A549 (cell line): Measurements from ENCODE around the gene TCEANC2. TPM values are rescaled to one million over a fixed set of nuclear protein-coding genes. Genes with fewer than 3 reads are reported as not detected.

Source experiments
- ATAC-seq, 2 experiments: fragments of 200-7000 bp in 1 of 2; fragments of >200 bp in 1 of 2; cut with Nextera tagmentation in 1 of 2; cut with Tn5 transposase in 1 of 2; 3 replicates each; pipeline versions ENCODE4 v1.8.0 to v1.9.1; 2018 to 2020; ENCODE audit warnings: mild to moderate bottlenecking in 1 of 2, moderate library complexity in 1 of 2
- CTCF ChIA-PET: fragments of 300-600 bp; sonication (Branson Sonifier 250); formaldehyde crosslinking; extraction: SDS; loops from one replicate; lab custom pipeline; 2021; ENCODE audit warnings: antibody characterized with exemption, inconsistent platforms; lab: Yijun Ruan, JAX
- POLR2A ChIA-PET: fragments of 350-600 bp; formaldehyde crosslinking; extraction: SDS; loops from one replicate; lab custom pipeline; 2021; ENCODE audit warnings: antibody characterized with exemption, inconsistent platforms; lab: Yijun Ruan, JAX
- DNase-seq, 2 experiments: peaks; one replicate each; pipeline versions ENCODE4 v3.0.0 to v3.0.0-alpha.2; 2011 to 2016; ENCODE audit warnings: low read depth in 1 of 2, low spot score in 1 of 2
- FAIRE-seq: peaks from 2 replicates; lab custom pipeline; 2011; peaks lifted over from hg19 to GRCh38; lab: Jason Lieb, UNC
- H3K27ac ChIP-seq, 2 experiments: fragments of >200 bp; sonication (Bioruptor Twin); formaldehyde crosslinking; 3 replicates each; pipeline ENCODE4 v1.5.1; 2016 to 2017
- H3K4me1 ChIP-seq: fragments of >200 bp; sonication (Bioruptor Twin); formaldehyde crosslinking; 3 replicates; pipeline ENCODE4 v1.6.1; 2016
- H3K4me2 ChIP-seq: fragments of >200 bp; sonication (Bioruptor Twin); formaldehyde crosslinking; 3 replicates; pipeline ENCODE4 v1.6.1; 2016
- H3K4me3 ChIP-seq: fragments of >200 bp; sonication (Bioruptor Twin); formaldehyde crosslinking; 3 replicates; pipeline ENCODE4 v1.5.1; 2016
- H3K9me3 ChIP-seq: fragments of >200 bp; sonication (Bioruptor Twin); formaldehyde crosslinking; 3 replicates; pipeline ENCODE4 v1.6.1; 2016
- CBX8 ChIP-seq: fragments of 200-600 bp; sonication (generic); IDR thresholded peaks from 2 replicates; pipeline ENCODE4 v1.6.1; 2016
- CEBPB ChIP-seq, 2 experiments: fragments of >200 bp in 1 of 2; sonication (Bioruptor Twin) in 1 of 2; formaldehyde crosslinking in 1 of 2; IDR thresholded peaks; 2 replicates each; pipeline ENCODE4 v1.6.1; 2012 to 2016
- EHMT2 ChIP-seq: fragments of 200-600 bp; sonication (generic); IDR thresholded peaks from 2 replicates; pipeline ENCODE4 v1.6.1; 2016; ENCODE audit warnings: antibody characterized with exemption, low read depth, mild to moderate bottlenecking, moderate library complexity
- FOSB ChIP-seq: fragments of 250-450 bp; sonication (Bioruptor Pico); IDR thresholded peaks from 2 replicates; pipeline ENCODE4 v1.5.0; 2020; ENCODE audit warnings: mild to moderate bottlenecking, moderate library complexity
- FOXS1 ChIP-seq: fragments of 250-450 bp; sonication (Bioruptor Pico); IDR thresholded peaks from 2 replicates; pipeline ENCODE4 v1.5.0; 2020; ENCODE audit warnings: mild to moderate bottlenecking, moderate library complexity
- HDAC2 ChIP-seq: fragments of 200-600 bp; sonication (generic); IDR thresholded peaks from 2 replicates; pipeline ENCODE4 v1.6.1; 2016
- HOXB5 ChIP-seq: fragments of 250-450 bp; sonication (Bioruptor Pico); IDR thresholded peaks from 2 replicates; pipeline ENCODE4 v1.5.0; 2020; ENCODE audit warnings: mild to moderate bottlenecking, moderate library complexity
- KDM1A ChIP-seq: fragments of 200-600 bp; sonication (generic); IDR thresholded peaks from 2 replicates; pipeline ENCODE4 v1.6.1; 2016; ENCODE audit warnings: low read depth, mild to moderate bottlenecking
- NFE2L2 ChIP-seq: fragments of 150-350 bp; conservative IDR thresholded peaks from 2 replicates; pipeline ENCODE4 v1.6.1; 2014; ENCODE audit warnings: low read length
- NPAS2 ChIP-seq: fragments of 250-450 bp; sonication (Bioruptor Pico); IDR thresholded peaks from 2 replicates; pipeline ENCODE4 v1.8.0; 2022; ENCODE audit warnings: mild to moderate bottlenecking, moderate library complexity, borderline replicate concordance
- PHF8 ChIP-seq: fragments of 200-600 bp; sonication (generic); IDR thresholded peaks from 2 replicates; pipeline ENCODE4 v1.6.1; 2016; ENCODE audit warnings: low read depth, mild to moderate bottlenecking, antibody characterized with exemption, moderate library complexity, borderline replicate concordance
- POLR2AphosphoS2 ChIP-seq: conservative IDR thresholded peaks from 2 replicates; pipeline ENCODE4 v1.6.1; 2012; ENCODE audit warnings: low read length, improper control_type of control experiment, inconsistent platforms
- RCOR1 ChIP-seq: fragments of 150-350 bp; IDR thresholded peaks from 2 replicates; pipeline ENCODE4 v1.6.1; 2014; ENCODE audit warnings: antibody characterized with exemption, low read length, low read depth
- RNF2 ChIP-seq: fragments of 200-600 bp; sonication (generic); IDR thresholded peaks from 2 replicates; pipeline ENCODE4 v1.6.1; 2016; ENCODE audit warnings: low read depth, mild to moderate bottlenecking, antibody characterized with exemption, moderate library complexity, borderline replicate concordance
- TP53 ChIP-seq: fragments of 250-450 bp; sonication (Bioruptor Pico); IDR thresholded peaks from 2 replicates; pipeline ENCODE4 v1.5.0; 2021; ENCODE audit warnings: mild to moderate bottlenecking, moderate library complexity
- ZC3H11A ChIP-seq: fragments of 450-650 bp; IDR thresholded peaks from 2 replicates; pipeline ENCODE4 v1.6.1; 2014; ENCODE audit warnings: antibody characterized with exemption, mild to moderate bottlenecking
- ZFP36 ChIP-seq: fragments of 450-650 bp; IDR thresholded peaks from 2 replicates; pipeline ENCODE4 v1.6.1; 2014; ENCODE audit warnings: borderline replicate concordance; ENCODE audit not compliant: partially characterized antibody
- ZSCAN20 ChIP-seq: fragments of 250-450 bp; sonication (Bioruptor Pico); IDR thresholded peaks from 2 replicates; pipeline ENCODE4 v1.8.0; 2022; ENCODE audit warnings: mild to moderate bottlenecking, moderate library complexity
- WGBS: methylation state at CpG from one replicate; pipeline ENCODE4 v1.1.6; 2017; ENCODE audit errors: missing lambda C conversion rate; 5-methylcytosine and 5-hydroxymethylcytosine counted together
- polyA plus RNA-seq, 4 experiments: library from polyadenylated mRNA; depleted of rRNA in 3 of 4; stranded (reverse); fragments of >200 nt; fragmentation: RNase III in 1 of 4; extraction: RNeasy Plus Mini Kit Qiagen cat#74134 plus additional on column Dnase treatment in 1 of 4; gene quantifications; 2 replicates in 3 of 4; 3 replicates in 1 of 4; pipeline ENCODE4 v1.2.3, GENCODE V29; 2011 to 2017
- TF ChIP-seq, protein P1 (sequence below): IDR thresholded peaks from 2 replicates; pipeline ENCODE4 v1.6.1; 2012
- TF ChIP-seq, protein P2 (sequence below): fragments of >200 bp; sonication (Bioruptor Twin); formaldehyde crosslinking; IDR thresholded peaks from 2 replicates; pipeline ENCODE4 v1.6.1; 2016
- TF ChIP-seq, protein P3 (sequence below): fragments of 450-650 bp; IDR thresholded peaks from 2 replicates; pipeline ENCODE4 v1.6.1; 2014; ENCODE audit warnings: antibody characterized with exemption
- TF ChIP-seq, protein P4 (sequence below): fragments of >200 bp; sonication (Bioruptor Twin); formaldehyde crosslinking; IDR thresholded peaks from 3 replicates; pipeline ENCODE4 v1.5.1; 2016
- TF ChIP-seq, protein P5 (sequence below): IDR thresholded peaks from 2 replicates; pipeline ENCODE4 v1.6.1; 2012
- TF ChIP-seq, protein P6 (sequence below): fragments of 200-600 bp; sonication (generic); IDR thresholded peaks from 2 replicates; pipeline ENCODE4 v1.6.1; 2016; ENCODE audit warnings: antibody characterized with exemption, mild to moderate bottlenecking, moderate library complexity

Gene TCEANC2
- polyA plus RNA-seq, 2 of the 4 experiments (the other 2 are of a cell fraction), result 1.9 to 3.4 TPM

DNA sequence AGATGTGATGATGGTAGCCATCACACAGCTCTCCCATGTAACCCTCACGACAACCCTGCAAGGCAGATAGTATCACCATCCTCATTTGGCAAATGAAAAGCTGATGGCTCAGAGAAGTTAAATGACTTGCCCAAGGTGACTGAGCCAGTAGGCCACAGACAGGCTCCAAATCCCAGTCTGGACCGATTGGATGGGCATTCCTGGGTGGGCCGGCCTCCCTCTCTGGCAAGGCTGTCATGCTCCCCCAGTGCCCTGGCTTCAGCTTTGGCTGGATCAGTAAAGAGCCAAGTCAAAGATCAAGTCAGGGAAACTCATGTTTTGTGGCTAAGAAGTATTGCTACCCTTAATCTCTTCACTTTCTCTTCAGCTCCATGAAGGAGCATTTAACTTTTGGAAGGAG is 58.2 kb downstream of the TCEANC2 start:
- ATAC-seq (no peak), DNase-seq (no peak), FAIRE-seq (no peak)
- H3K9me3 ChIP-seq, result no peaks in the 10 kb centered on the region
- no peaks in the 10 kb centered on the region for H3K4me1 ChIP-seq
- POLR2A ChIA-PET, result no interaction called here
- TF ChIP-seq, protein P1, sequence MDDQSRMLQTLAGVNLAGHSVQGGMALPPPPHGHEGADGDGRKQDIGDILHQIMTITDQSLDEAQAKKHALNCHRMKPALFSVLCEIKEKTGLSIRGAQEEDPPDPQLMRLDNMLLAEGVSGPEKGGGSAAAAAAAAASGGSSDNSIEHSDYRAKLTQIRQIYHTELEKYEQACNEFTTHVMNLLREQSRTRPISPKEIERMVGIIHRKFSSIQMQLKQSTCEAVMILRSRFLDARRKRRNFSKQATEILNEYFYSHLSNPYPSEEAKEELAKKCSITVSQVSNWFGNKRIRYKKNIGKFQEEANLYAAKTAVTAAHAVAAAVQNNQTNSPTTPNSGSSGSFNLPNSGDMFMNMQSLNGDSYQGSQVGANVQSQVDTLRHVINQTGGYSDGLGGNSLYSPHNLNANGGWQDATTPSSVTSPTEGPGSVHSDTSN, result no peak
- TF ChIP-seq HDAC2 (no peak), POLR2AphosphoS2 (no peak)
- TF ChIP-seq, protein P2, sequence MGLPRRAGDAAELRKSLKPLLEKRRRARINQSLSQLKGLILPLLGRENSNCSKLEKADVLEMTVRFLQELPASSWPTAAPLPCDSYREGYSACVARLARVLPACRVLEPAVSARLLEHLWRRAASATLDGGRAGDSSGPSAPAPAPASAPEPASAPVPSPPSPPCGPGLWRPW, result no peak
- no peak overlapping the region for H3K4me2 ChIP-seq
- 88% methylated on average over 1 of the region's 3 CpGs for WGBS
- no peak overlapping the region for H3K4me3 ChIP-seq
- H3K27ac ChIP-seq, result no peak overlapping the region
- CTCF ChIA-PET, result interaction anchor here (1.1 to 1.6 kb wide), 2 partner anchors 10 to 40 kb away, joined by 4 to 5 read pairs; no protein-coding TSS in a partner anchor

DNA sequence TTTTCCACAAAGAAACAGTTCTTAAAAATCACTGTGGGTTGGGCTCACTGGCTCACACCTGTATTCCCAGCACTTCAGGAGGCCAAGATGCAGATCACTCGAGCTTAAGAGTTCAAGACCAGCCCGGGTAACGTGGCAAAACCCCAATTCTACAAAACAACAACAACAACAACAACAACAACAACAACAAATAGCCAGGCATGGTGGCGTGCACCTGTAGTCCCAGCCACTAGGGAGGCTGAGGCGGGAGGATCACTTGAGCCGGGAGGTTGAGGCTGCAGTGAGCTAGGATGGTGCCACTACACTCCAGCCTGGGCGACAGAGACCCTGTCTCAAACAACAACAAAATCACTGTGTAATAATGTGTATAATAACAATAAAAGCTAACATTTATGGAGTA is 58.6 kb downstream of the TCEANC2 start:
- WGBS, result 76% methylated on average over 7 of the region's 7 CpGs
- H3K9me3 ChIP-seq, result no peaks in the 10 kb centered on the region
- CTCF ChIA-PET, result interaction anchor here (1.1 to 1.6 kb wide), 2 partner anchors 9 to 41 kb away, joined by 4 to 5 read pairs; no protein-coding TSS in a partner anchor
- no peak overlapping the region for H3K4me2 ChIP-seq
- no peak for FAIRE-seq
- no peak for TF ChIP-seq RCOR1
- no peak for TF ChIP-seq POLR2AphosphoS2
- no peak for TF ChIP-seq PHF8
- no peak for TF ChIP-seq FOXS1 (CRISPR knock-in tag)
- no peak for TF ChIP-seq ZFP36
- TF ChIP-seq FOSB, result no peak
- TF ChIP-seq RNF2, result no peak
- no peak for TF ChIP-seq NFE2L2
- TF ChIP-seq CBX8, result no peak
- TF ChIP-seq EHMT2, result no peak
- TF ChIP-seq, protein P3, sequence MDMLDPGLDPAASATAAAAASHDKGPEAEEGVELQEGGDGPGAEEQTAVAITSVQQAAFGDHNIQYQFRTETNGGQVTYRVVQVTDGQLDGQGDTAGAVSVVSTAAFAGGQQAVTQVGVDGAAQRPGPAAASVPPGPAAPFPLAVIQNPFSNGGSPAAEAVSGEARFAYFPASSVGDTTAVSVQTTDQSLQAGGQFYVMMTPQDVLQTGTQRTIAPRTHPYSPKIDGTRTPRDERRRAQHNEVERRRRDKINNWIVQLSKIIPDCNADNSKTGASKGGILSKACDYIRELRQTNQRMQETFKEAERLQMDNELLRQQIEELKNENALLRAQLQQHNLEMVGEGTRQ, result no peak
- no peak for TF ChIP-seq NPAS2 (CRISPR knock-in tag)
- TF ChIP-seq, protein P4, sequence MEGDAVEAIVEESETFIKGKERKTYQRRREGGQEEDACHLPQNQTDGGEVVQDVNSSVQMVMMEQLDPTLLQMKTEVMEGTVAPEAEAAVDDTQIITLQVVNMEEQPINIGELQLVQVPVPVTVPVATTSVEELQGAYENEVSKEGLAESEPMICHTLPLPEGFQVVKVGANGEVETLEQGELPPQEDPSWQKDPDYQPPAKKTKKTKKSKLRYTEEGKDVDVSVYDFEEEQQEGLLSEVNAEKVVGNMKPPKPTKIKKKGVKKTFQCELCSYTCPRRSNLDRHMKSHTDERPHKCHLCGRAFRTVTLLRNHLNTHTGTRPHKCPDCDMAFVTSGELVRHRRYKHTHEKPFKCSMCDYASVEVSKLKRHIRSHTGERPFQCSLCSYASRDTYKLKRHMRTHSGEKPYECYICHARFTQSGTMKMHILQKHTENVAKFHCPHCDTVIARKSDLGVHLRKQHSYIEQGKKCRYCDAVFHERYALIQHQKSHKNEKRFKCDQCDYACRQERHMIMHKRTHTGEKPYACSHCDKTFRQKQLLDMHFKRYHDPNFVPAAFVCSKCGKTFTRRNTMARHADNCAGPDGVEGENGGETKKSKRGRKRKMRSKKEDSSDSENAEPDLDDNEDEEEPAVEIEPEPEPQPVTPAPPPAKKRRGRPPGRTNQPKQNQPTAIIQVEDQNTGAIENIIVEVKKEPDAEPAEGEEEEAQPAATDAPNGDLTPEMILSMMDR, result no peak
- TF ChIP-seq, protein P5, sequence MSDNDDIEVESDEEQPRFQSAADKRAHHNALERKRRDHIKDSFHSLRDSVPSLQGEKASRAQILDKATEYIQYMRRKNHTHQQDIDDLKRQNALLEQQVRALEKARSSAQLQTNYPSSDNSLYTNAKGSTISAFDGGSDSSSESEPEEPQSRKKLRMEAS, result no peak
- TF ChIP-seq ZC3H11A, result no peak
- no peak for TF ChIP-seq ZSCAN20 (CRISPR knock-in tag)
- TF ChIP-seq TP53 (CRISPR knock-in tag), result no peak
- TF ChIP-seq, all 56 proteins: peak for 0
- no peak for DNase-seq
- H3K4me3 ChIP-seq, result no peak overlapping the region
- H3K27ac ChIP-seq, result no peak overlapping the region
- POLR2A ChIA-PET, result no interaction called here
- H3K4me1 ChIP-seq, result no peaks in the 10 kb centered on the region
- ATAC-seq, result no peak

DNA sequence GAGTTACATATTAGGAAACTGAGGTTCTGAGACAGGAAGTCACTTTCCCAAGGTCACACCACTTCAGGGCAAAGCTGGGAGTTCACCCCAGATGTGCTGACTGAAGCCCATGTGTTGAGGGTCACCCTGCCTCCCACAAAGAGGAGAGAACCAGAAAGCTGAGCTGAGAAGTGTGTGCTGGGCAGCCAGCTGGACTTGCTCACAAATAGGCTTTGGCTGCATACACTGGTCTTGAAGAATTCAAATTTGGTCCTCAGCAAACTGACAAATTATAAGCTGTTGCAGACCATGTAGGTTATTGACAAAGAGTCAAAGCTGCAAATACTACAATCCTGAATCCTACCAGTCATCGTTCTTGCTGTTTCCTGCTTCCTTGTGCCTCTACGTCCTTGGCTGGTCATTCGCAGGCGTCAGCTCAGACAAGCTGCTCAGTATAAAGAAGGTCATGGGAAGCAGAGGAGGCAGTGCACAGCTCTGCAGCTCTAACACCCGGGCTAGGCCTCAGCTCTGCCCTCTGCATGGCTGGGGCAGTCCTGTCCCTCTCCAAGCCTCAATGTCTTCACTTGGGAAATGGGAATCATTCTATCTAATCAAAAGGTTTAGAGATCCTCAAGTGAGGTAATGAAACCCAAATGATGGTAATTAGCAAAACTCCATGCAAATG is 59.4 kb downstream of the TCEANC2 start:
- no peak for FAIRE-seq
- H3K4me2 ChIP-seq, result no peak overlapping the region
- H3K4me1 ChIP-seq, result peaks cover 4% of the 10 kb centered on the region; the same call in 1 of the 3 replicates
- DNase-seq, result no peak
- H3K27ac ChIP-seq, result no peak overlapping the region
- H3K9me3 ChIP-seq, result no peaks in the 10 kb centered on the region
- no peak overlapping the region for H3K4me3 ChIP-seq
- ATAC-seq, result no peak
- ChIA-PET CTCF (interaction anchor here (0.7 to 0.9 kb wide), 2 partner anchors 9 to 1496 kb away, joined by 3 to 5 read pairs; no protein-coding TSS in a partner anchor), POLR2A (no interaction called here)
- WGBS, result 88% methylated on average over 5 of the region's 5 CpGs
- TF ChIP-seq HDAC2 (no peak), CEBPB (IDR thresholded peaks at IDR 0.05) (no peak), HOXB5 (CRISPR knock-in tag) (no peak), KDM1A (no peak)
- TF ChIP-seq, protein P5, result no peak
- TF ChIP-seq, protein P6, sequence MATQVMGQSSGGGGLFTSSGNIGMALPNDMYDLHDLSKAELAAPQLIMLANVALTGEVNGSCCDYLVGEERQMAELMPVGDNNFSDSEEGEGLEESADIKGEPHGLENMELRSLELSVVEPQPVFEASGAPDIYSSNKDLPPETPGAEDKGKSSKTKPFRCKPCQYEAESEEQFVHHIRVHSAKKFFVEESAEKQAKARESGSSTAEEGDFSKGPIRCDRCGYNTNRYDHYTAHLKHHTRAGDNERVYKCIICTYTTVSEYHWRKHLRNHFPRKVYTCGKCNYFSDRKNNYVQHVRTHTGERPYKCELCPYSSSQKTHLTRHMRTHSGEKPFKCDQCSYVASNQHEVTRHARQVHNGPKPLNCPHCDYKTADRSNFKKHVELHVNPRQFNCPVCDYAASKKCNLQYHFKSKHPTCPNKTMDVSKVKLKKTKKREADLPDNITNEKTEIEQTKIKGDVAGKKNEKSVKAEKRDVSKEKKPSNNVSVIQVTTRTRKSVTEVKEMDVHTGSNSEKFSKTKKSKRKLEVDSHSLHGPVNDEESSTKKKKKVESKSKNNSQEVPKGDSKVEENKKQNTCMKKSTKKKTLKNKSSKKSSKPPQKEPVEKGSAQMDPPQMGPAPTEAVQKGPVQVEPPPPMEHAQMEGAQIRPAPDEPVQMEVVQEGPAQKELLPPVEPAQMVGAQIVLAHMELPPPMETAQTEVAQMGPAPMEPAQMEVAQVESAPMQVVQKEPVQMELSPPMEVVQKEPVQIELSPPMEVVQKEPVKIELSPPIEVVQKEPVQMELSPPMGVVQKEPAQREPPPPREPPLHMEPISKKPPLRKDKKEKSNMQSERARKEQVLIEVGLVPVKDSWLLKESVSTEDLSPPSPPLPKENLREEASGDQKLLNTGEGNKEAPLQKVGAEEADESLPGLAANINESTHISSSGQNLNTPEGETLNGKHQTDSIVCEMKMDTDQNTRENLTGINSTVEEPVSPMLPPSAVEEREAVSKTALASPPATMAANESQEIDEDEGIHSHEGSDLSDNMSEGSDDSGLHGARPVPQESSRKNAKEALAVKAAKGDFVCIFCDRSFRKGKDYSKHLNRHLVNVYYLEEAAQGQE, result no peak
